HG03139 (cell line): Measurements from ENCODE around the gene TMCO4.

Experiments used
- ATAC-seq: cut with Tn5 transposase; IDR thresholded peaks from one replicate; pipeline ENCODE4 v1.9.1; 2021; ENCODE audit not compliant: unreplicated experiment

Gene TMCO4

GRCh38 chr1:19723874-19724273 is 75.8 kb downstream of the TMCO4 start:
- ATAC-seq, result no peak

- ATAC-seq, result no peak
Measured at GRCh38 chr1:19720973-19721372, 78.7 kb downstream of the TMCO4 start.

GRCh38 chr1:19720174-19720573 is 79.5 kb downstream of the TMCO4 start:
- no peak for ATAC-seq

- ATAC-seq, result no peak
Measured at GRCh38 chr1:19717467-19717866, 82.2 kb downstream of the TMCO4 start.

- no peak for ATAC-seq
Measured at GRCh38 chr1:19715334-19716203, 84.1 kb downstream of the TMCO4 start.

GRCh38 chr1:19712928-19713327 is 86.8 kb downstream of the TMCO4 start:
- ATAC-seq, result no peak

- ATAC-seq, result no peak
Measured at GRCh38 chr1:19710825-19711611, 88.7 kb downstream of the TMCO4 start.

- ATAC-seq, result no peak
Measured at GRCh38 chr1:19709260-19709793, 90.4 kb downstream of the TMCO4 start.

- no peak for ATAC-seq
Measured at GRCh38 chr1:19708567-19709110, 91.1 kb downstream of the TMCO4 start.

GRCh38 chr1:19706136-19706535 is 93.6 kb downstream of the TMCO4 start:
- ATAC-seq, result no peak

- ATAC-seq, result no peak
Measured at GRCh38 chr1:19705464-19705863, 94.3 kb downstream of the TMCO4 start.

GRCh38 chr1:19704247-19705113 is 95.2 kb downstream of the TMCO4 start:
- no peak for ATAC-seq

- no peak for ATAC-seq
Measured at GRCh38 chr1:19703280-19703679, 96.4 kb downstream of the TMCO4 start.

GRCh38 chr1:19700079-19700777 is 99.5 kb downstream of the TMCO4 start:
- no peak for ATAC-seq

- no peak for ATAC-seq
Measured at GRCh38 chr1:19698181-19698580, 101.5 kb downstream of the TMCO4 start.

- no peak for ATAC-seq
Measured at GRCh38 chr1:19696820-19697219, 102.9 kb downstream of the TMCO4 start.

GRCh38 chr1:19695772-19696171 is 103.9 kb downstream of the TMCO4 start:
- ATAC-seq, result no peak

GRCh38 chr1:19694298-19694697 is 105.4 kb downstream of the TMCO4 start:
- no peak for ATAC-seq

- no peak for ATAC-seq
Measured at GRCh38 chr1:19690342-19690741, 109.4 kb downstream of the TMCO4 start.

- no peak for ATAC-seq
Measured at GRCh38 chr1:19689856-19690255, 109.9 kb downstream of the TMCO4 start.
